IPS-15b (cell line): ENCODE data around the gene ZNF641.
"Not testable (repeated sequence)": the region's sequence is repeated elsewhere in the genome, so short reads cannot be mapped to it uniquely, and the experiment has no call there.

Source experiments
- H3K27me3 ChIP-seq: one replicate; pipeline ENCODE4 v1.6.1; 2013; ENCODE audit warnings: low read length; ENCODE audit not compliant: control insufficient read depth, insufficient read depth
- H3K36me3 ChIP-seq: one replicate; pipeline ENCODE4 v1.6.1; 2013; ENCODE audit warnings: low read length; ENCODE audit not compliant: control insufficient read depth, insufficient read depth
- H3K4me1 ChIP-seq: one replicate; pipeline ENCODE4 v1.6.1; 2013; ENCODE audit warnings: mild to moderate bottlenecking, low read length; ENCODE audit not compliant: control insufficient read depth, insufficient read depth
- H3K4me3 ChIP-seq: one replicate; pipeline ENCODE4 v1.5.1; 2013; ENCODE audit warnings: low read depth, low read length
- H3K9ac ChIP-seq: one replicate; pipeline ENCODE4 v1.6.1; 2013; ENCODE audit warnings: low read depth, mild to moderate bottlenecking, low read length
- H3K9me3 ChIP-seq: one replicate; pipeline ENCODE4 v1.6.1; 2013; ENCODE audit warnings: mild to moderate bottlenecking, low read length; ENCODE audit not compliant: control insufficient read depth, insufficient read depth

ZNF641 gene

DNA sequence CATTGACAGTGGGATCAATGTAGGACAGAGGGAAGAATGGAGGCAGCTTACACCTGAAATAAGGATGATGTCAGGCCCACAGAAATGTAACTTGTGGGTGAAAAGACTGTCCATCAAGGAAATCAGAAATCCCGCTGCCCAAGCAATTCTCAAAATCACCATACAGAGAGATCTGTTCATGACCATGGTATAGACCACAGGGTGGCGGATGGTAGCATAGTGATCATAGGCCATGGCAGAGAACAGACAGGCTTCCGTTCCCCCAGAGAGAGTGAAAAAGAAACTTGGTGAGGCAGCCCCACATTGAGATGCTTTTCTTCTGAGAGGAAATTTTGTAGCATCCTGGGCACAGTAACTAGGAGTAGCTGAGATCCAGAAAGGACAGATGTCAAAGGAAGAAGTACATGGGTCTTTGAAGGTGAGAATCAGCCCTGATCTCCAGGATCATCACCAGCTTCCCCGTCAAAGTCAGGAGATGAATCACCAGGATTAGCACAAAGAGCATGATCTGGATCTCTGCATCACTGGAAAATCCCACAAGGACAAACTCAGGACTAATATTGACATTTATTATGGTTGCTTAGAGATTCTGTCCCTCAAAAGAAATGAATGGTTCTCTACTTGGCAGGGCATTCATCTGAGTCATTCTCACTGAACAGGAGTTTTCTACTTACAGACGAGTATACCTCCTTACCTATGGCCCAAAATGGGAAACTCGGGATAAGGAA is 5.5 kb upstream of the ZNF641 start:
- Histone ChIP-seq H3K9me3 (no peaks in the 10 kb centered on the region), H3K4me3 (no peak overlapping the region), H3K4me1 (no peaks in the 10 kb centered on the region), H3K27me3 (peaks cover 20% of the 10 kb centered on the region), H3K9ac (no peak overlapping the region), H3K36me3 (no peaks in the 10 kb centered on the region)

DNA sequence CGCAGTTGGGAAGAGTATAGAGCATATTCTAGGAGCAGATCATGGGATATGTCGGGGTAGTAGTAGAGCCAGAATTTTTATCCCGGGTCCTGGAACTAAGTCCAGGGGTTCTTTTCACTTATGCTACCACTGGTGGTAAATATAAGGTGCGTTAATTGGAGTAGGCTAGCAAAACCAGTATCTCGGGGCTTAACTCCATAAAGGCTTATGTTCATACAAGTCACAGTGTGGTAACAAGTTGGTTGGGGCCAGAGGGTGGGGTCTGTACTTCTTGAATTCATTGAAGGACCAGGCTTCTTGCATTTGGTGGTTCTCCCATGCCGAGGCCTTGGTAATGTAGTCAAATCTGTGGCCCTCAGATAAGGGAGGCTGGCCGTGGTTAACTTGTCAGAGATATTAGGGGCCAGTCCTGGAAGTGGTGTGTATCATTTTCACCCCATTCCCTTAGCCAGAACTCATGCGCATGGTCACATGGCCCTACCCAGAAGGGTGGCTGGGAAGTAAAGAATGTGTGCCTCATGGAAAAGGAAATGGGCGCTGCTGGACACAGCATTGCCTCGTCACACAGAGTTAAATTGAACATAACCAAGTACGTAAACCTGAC is 1.5 kb upstream of the ZNF641 start:
- Histone ChIP-seq H3K9ac (no peak overlapping the region), H3K4me1 (peaks cover 3% of the 10 kb centered on the region), H3K9me3 (no peaks in the 10 kb centered on the region), H3K4me3 (no peak overlapping the region), H3K27me3 (peaks cover 37% of the 10 kb centered on the region), H3K36me3 (no peaks in the 10 kb centered on the region)

DNA sequence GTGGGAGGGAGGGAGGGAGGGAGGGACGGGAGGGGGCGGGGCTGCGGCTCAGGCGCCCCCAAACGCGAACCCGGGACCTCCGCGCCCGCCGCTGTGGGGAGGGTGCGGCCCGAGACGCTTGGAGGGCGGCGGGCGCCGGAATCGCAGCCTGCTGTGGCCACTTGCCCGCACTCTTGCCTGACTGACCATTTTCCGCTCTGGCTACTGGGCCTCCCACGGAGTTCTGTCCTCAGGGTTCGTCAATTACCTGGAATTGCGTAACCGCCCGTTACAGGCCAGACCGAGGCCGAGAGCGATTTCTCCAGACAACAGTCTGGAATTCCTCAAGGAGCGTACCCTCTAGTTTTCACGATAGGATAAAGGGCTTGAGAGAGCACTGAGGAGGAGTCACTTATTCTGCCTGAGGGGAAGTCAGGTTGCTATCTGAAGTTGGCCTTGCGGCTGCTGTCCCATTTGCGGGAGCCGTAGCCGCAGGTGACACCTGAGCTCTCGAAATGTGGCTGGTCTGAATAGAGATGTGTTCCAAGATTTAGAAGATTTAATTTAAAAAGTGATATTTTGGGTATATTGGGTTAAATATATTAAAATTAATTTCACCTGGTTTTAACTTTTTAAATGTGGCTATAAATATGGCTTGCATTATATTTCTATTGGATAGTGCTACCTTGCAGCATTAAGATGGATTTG is 446 bp upstream of the ZNF641 start:
- Histone ChIP-seq H3K9me3 (no peaks in the 10 kb centered on the region), H3K36me3 (no peaks in the 10 kb centered on the region), H3K27me3 (peaks cover 31% of the 10 kb centered on the region), H3K9ac (peak overlapping the region; percentile 37), H3K4me1 (peaks cover 3% of the 10 kb centered on the region), H3K4me3 (peak overlapping the region; percentile 87)

DNA sequence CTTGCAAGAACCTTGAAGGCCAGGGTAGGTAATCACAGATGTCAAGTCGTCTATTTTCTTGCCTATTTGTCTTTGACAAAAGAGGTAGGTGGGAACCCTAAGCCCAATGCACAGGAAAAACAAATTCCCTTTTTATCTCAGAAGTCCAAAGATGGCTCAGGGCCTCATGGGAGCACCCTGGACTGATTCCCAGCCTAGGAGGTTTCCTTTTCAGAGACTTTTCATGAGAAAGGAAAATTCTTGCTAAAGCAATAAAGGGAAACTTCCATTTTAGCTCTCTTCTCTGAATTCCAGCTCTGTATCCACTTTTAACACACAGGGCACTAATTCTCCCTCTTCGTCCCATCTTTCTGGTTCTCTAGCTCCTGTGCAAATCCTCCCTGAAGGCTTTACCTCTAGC is 1.2 kb downstream of the ZNF641 start:
- Histone ChIP-seq H3K9me3 (no peaks in the 10 kb centered on the region), H3K36me3 (no peaks in the 10 kb centered on the region), H3K27me3 (peaks cover 25% of the 10 kb centered on the region), H3K4me3 (peak overlapping the region; percentile 93), H3K9ac (no peak overlapping the region), H3K4me1 (peaks cover 3% of the 10 kb centered on the region)

- no peaks in the 10 kb centered on the region for H3K36me3 ChIP-seq
Observed at GRCh38 chr12:48342980-48343379, 7.7 kb downstream of the ZNF641 start.

DNA sequence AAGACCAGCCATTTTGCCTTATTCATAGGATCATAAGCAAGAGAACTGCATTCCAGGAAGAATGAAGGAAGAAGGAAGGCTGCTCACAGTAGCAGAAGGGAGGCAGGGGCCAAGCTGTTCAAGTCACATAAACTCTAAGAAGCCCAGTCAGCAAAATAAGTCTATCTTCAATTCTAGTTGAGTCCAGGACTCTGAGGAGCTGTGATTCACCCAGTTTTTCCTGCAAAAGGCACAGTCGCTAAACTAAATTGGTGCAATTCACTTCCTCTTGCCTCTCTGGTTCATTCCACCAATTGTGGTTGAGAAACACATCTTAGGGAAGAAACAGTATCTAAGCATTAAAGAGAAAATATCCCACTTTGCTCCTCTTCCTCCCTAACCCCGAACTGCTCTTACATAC is 9.8 kb downstream of the ZNF641 start:
- Histone ChIP-seq H3K4me1 (no peaks in the 10 kb centered on the region), H3K4me3 (no peak overlapping the region), H3K9ac (no peak overlapping the region), H3K27me3 (no peaks in the 10 kb centered on the region), H3K9me3 (no peaks in the 10 kb centered on the region), H3K36me3 (no peaks in the 10 kb centered on the region)

More at GRCh38 chr12:48342980-48343379, 7.7 kb downstream of the ZNF641 start:
- Histone ChIP-seq H3K4me1 (no peaks in the 10 kb centered on the region), H3K27me3 (no peaks in the 10 kb centered on the region), H3K4me3 (no peak overlapping the region), H3K9ac (no peak overlapping the region), H3K9me3 (no peaks in the 10 kb centered on the region)

DNA sequence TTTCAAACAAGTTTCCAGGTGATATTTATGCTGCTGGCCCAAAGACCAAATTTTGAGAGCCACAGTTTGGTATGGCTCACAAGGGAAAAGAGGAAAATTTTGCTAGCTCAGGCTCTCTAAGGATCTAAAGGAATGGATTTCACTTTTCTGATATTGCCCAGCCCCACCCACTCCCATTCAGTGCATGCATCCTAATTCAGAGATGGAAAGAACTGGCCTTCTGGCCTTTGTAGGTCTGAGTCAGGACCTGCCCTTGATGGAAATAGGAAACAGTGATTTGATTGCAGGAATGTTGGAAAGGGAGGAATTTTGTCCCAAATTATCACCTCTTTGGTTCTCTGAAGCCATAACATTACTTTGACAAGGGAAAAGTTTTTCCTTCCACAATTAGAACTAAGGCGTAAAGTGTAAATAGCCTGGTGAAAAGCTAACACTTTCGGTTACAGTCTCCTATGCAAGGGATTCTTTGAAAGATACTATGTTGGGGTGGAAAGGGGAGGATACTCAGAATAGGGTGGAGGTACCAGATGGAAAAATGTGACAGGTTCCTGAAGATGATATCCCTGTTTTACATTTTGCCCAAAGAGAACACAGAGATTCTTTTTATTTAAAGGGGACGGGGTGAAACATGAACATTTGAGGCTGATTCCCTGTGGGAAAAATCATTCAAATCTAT is 11.1 kb downstream of the ZNF641 start:
- no peak overlapping the region for H3K4me3 ChIP-seq
- H3K4me1 ChIP-seq: no peaks in the 10 kb centered on the region
- no peaks in the 10 kb centered on the region for H3K9me3 ChIP-seq
- H3K9ac ChIP-seq: no peak overlapping the region
- H3K27me3 ChIP-seq: no peaks in the 10 kb centered on the region
- H3K36me3 ChIP-seq: no peaks in the 10 kb centered on the region

DNA sequence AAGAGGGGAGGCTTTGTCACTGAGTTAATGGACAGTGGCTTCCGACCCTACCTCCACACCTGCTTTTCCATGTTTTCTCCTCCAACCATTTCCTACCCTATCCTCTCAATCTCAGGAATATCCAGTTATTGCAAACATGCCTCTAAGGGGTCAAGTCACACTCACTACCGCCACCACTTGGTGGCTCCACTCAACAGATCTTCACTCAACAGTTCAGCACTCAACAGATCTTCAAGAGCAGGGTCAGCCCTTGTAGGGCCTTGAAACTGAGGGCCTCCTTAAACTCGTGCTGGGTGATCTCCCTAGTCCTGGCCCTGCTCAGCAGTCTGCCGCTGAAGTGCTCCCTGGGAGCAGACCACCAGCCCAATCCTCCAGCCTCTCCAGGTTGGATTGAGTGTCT is 14.2 kb downstream of the ZNF641 start:
- Histone ChIP-seq H3K9ac (no peak overlapping the region), H3K9me3 (no peaks in the 10 kb centered on the region), H3K36me3 (no peaks in the 10 kb centered on the region), H3K27me3 (no peaks in the 10 kb centered on the region), H3K4me3 (no peak overlapping the region), H3K4me1 (no peaks in the 10 kb centered on the region)

GRCh38 chr12:48336061-48336460 is 14.7 kb downstream of the ZNF641 start:
- Histone ChIP-seq H3K4me1 (no peaks in the 10 kb centered on the region), H3K9me3 (no peaks in the 10 kb centered on the region), H3K36me3 (no peaks in the 10 kb centered on the region), H3K9ac (no peak overlapping the region), H3K27me3 (no peaks in the 10 kb centered on the region), H3K4me3 (no peak overlapping the region)

GRCh38 chr12:48334808-48335207 is 15.9 kb downstream of the ZNF641 start:
- H3K36me3 ChIP-seq: no peaks in the 10 kb centered on the region
- H3K4me1 ChIP-seq: no peaks in the 10 kb centered on the region
- no peak overlapping the region for H3K4me3 ChIP-seq
- no peaks in the 10 kb centered on the region for H3K27me3 ChIP-seq
- no peak overlapping the region for H3K9ac ChIP-seq
- H3K9me3 ChIP-seq: no peaks in the 10 kb centered on the region

- H3K27me3 ChIP-seq, H3K4me1 ChIP-seq, H3K9me3 ChIP-seq, H3K36me3 ChIP-seq, H3K9ac ChIP-seq, H3K4me3 ChIP-seq: not testable (repeated sequence)
Observed at GRCh38 chr12:48333680-48334079, 17.0 kb downstream of the ZNF641 start.
